CD4-positive, alpha-beta T cell (primary cell): ENCODE results near the gene DLG5. TPM values are rescaled to one million over a fixed set of nuclear protein-coding genes. Genes with fewer than 3 reads are reported as not detected.

ENCODE experiments used
- ATAC-seq: fragments of 200-7000 bp; cut with Tn5 transposase; one replicate; pipeline ENCODE4 v1.10.0; 2022; ENCODE audit warnings: mild to moderate bottlenecking; ENCODE audit not compliant: poor library complexity
- CTCF ChIA-PET: fragments of 350-600 bp; sonication (Branson Sonifier 250); formaldehyde crosslinking; loops from one replicate; lab custom pipeline; 2021; ENCODE audit warnings: antibody characterized with exemption, inconsistent platforms; lab: Charles Lee
- POLR2A ChIA-PET: fragments of 350-600 bp; sonication (Branson Sonifier 250); formaldehyde crosslinking; loops from one replicate; lab custom pipeline; 2021; ENCODE audit warnings: antibody characterized with exemption, inconsistent platforms; lab: Charles Lee
- DNase-seq, 14 experiments: peaks; one replicate each; pipeline ENCODE4 v3.0.0-alpha.2; 2013 to 2020; ENCODE audit warnings: mixed read lengths in 2 of 14
- H3K27ac ChIP-seq, 2 donors: one replicate each; pipeline versions ENCODE4 v1.5.1 to v1.7.0; 2013; ENCODE audit warnings: low read length in 2 of 2, low read depth in 1 of 2, mild to moderate bottlenecking in 1 of 2
- H3K27me3 ChIP-seq, 2 experiments: 1 replicate in 1 of 2; 2 replicates in 1 of 2; pipeline versions ENCODE4 v1.6.1 to v1.7.0; 2013; ENCODE audit warnings: low read length in 2 of 2, control low read depth in 1 of 2, mild to moderate bottlenecking in 1 of 2, moderate library complexity in 1 of 2; ENCODE audit not compliant: insufficient read depth in 2 of 2, control insufficient read depth in 1 of 2
- H3K36me3 ChIP-seq: one replicate; pipeline ENCODE4 v1.6.1; 2013; ENCODE audit warnings: low read length, control low read depth; ENCODE audit not compliant: insufficient read depth
- H3K4me1 ChIP-seq: one replicate; pipeline ENCODE4 v1.6.1; 2013; ENCODE audit warnings: low read length, control low read depth; ENCODE audit not compliant: insufficient read depth
- H3K4me3 ChIP-seq: one replicate; pipeline ENCODE4 v1.5.1; 2013; ENCODE audit warnings: mild to moderate bottlenecking, low read length, moderate library complexity
- H3K9me3 ChIP-seq, 2 experiments: 1 replicate in 1 of 2; 2 replicates in 1 of 2; pipeline versions ENCODE4 v1.6.1 to v1.7.0; 2013; ENCODE audit warnings: low read length in 2 of 2, mild to moderate bottlenecking in 2 of 2, control low read depth in 1 of 2, moderate library complexity in 1 of 2; ENCODE audit not compliant: control insufficient read depth in 1 of 2, insufficient read depth in 1 of 2
- H3K27ac Mint-ChIP-seq: one replicate; pipeline ENCODE4 v1.8.0; 2020; ENCODE audit warnings: mixed read lengths
- H3K27me3 Mint-ChIP-seq: one replicate; pipeline ENCODE4 v1.8.0; 2021; ENCODE audit warnings: mixed read lengths
- H3K36me3 Mint-ChIP-seq: one replicate; pipeline ENCODE4 v1.8.0; 2021; ENCODE audit warnings: low read depth, mixed read lengths
- H3K4me1 Mint-ChIP-seq: one replicate; pipeline ENCODE4 v1.8.0; 2021; ENCODE audit warnings: low read depth, mixed read lengths
- H3K4me3 Mint-ChIP-seq: one replicate; pipeline ENCODE4 v1.8.0; 2020; ENCODE audit warnings: mild to moderate bottlenecking, mixed read lengths
- H3K9me3 Mint-ChIP-seq: one replicate; pipeline ENCODE4 v1.8.0; 2020; ENCODE audit warnings: mixed read lengths
- CTCF ChIP-seq: fragments of 200-600 bp; IDR thresholded peaks from one replicate; pipeline ENCODE4 v1.8.0; 2022; ENCODE audit warnings: antibody characterized with exemption, mild to moderate bottlenecking
- intact Hi-C, 2 experiments: fragments of 100-400 bp; cut with DNase I in 1 of 2; cut with micrococcal nuclease in 1 of 2; formaldehyde crosslinking; loops; one replicate each; pipeline versions ENCODE4 v1.15.1 to v1.9.0; 2023 to 2025; cut with DNase I, micrococcal nuclease
- total RNA-seq, 174 experiments: library from RNA in 2 of 174; stranded (reverse) in 2 of 174; gene quantifications; one replicate each; pipeline ENCODE4 v1.2.3 and lab custom pipeline; 2021 to 2026

DLG5 gene
- total RNA-seq, 2 experiments from 2014 or later: 7.1 to 7.4 TPM

- CTCF ChIA-PET: interaction anchor here (1.6 kb wide), 1 partner anchor 60 kb away, joined by 3 read pairs; no protein-coding TSS in a partner anchor
Measured at GRCh38 chr10:77771450-77771849, 155.1 kb downstream of the DLG5 start.

DNA sequence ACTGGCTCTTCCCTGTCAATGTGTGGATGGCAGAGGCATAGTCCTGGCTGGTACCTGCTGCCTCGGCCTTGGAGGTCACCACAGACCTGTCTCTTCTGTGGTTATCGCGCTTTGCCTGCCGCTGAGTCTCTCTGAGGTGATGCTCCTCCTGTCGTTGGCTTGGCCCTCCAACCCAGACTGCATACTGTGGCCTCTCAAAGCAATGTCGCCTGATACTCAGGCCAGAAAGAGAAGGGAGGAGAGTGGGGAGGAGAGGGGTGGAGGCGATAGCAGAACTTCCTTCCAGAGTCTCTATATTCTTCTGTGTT lies 155.7 kb downstream of the DLG5 start:
- Mint-ChIP-seq H3K4me3 (no peak overlapping the region), H3K4me1 (no peaks in the 10 kb centered on the region), H3K27me3 (peaks cover 4% of the 10 kb centered on the region), H3K9me3 (peaks cover 4% of the 10 kb centered on the region), H3K36me3 (no peaks in the 10 kb centered on the region), H3K27ac (no peak overlapping the region)
- no peak overlapping the region for H3K27ac ChIP-seq
- no peak for TF ChIP-seq CTCF
- intact Hi-C loops: no loop called here
- POLR2A ChIA-PET: no interaction called here
- CTCF ChIA-PET: no interaction called here
- ATAC-seq (no peak), DNase-seq (no peak)
- H3K4me3 ChIP-seq: no peak overlapping the region
- H3K36me3 ChIP-seq: no peaks in the 10 kb centered on the region
- no peaks in the 10 kb centered on the region for H3K9me3 ChIP-seq
- no peaks in the 10 kb centered on the region for H3K27me3 ChIP-seq
- no peaks in the 10 kb centered on the region for H3K4me1 ChIP-seq

More at GRCh38 chr10:77771450-77771849, 155.1 kb downstream of the DLG5 start:
- POLR2A ChIA-PET: no interaction called here
- DNase-seq (no peak), ATAC-seq (no peak)
- no peak for TF ChIP-seq CTCF
- peaks cover 9% of the 10 kb centered on the region for H3K9me3 Mint-ChIP-seq
- intact Hi-C loops: no loop called here
- no peak overlapping the region for H3K4me3 Mint-ChIP-seq
- H3K4me3 ChIP-seq: no peak overlapping the region
- peaks cover 4% of the 10 kb centered on the region for H3K27me3 Mint-ChIP-seq
- H3K36me3 Mint-ChIP-seq: no peaks in the 10 kb centered on the region
- no peaks in the 10 kb centered on the region for H3K36me3 ChIP-seq
- H3K27ac Mint-ChIP-seq: no peak overlapping the region
- H3K27ac ChIP-seq: no peak overlapping the region
- H3K27me3 ChIP-seq: no peaks in the 10 kb centered on the region
- H3K9me3 ChIP-seq: peaks cover 0 to 4% of the 10 kb centered on the region in 2 experiments
- H3K4me1 Mint-ChIP-seq: no peaks in the 10 kb centered on the region
- H3K4me1 ChIP-seq: no peaks in the 10 kb centered on the region

- no peaks in the 10 kb centered on the region for H3K9me3 ChIP-seq
- ATAC-seq: no peak
- H3K36me3 Mint-ChIP-seq: no peaks in the 10 kb centered on the region
- no peaks in the 10 kb centered on the region for H3K4me1 ChIP-seq
- TF ChIP-seq CTCF: no peak
- H3K9me3 Mint-ChIP-seq: peaks cover under 1% of the 10 kb centered on the region
- H3K27ac Mint-ChIP-seq: no peak overlapping the region
- CTCF ChIA-PET: no interaction called here
- H3K36me3 ChIP-seq: no peaks in the 10 kb centered on the region
- no peaks in the 10 kb centered on the region for H3K4me1 Mint-ChIP-seq
- intact Hi-C loops: no loop called here
- H3K27me3 Mint-ChIP-seq: no peaks in the 10 kb centered on the region
- H3K27me3 ChIP-seq: no peaks in the 10 kb centered on the region
- DNase-seq: no peak
- no peak overlapping the region for H3K4me3 ChIP-seq
- POLR2A ChIA-PET: no interaction called here
- H3K4me3 Mint-ChIP-seq: no peak overlapping the region
- H3K27ac ChIP-seq: no peak overlapping the region
Measured at GRCh38 chr10:77770081-77770867, 156.3 kb downstream of the DLG5 start.
